ENCODE measurements around the gene LHX2. TPM values are rescaled to one million over a fixed set of nuclear protein-coding genes. Genes with fewer than 3 reads are reported as not detected.

Gene LHX2
- total and polyA plus RNA-seq, 10 donors = 0.20 to 0.35 (median 0.28) TPM; not detected in 5

- no peak overlapping the region for H3K27ac ChIP-seq
- H3K9me3 ChIP-seq = peaks cover 0 to 10% (median 0%) of the 10 kb centered on the region in 8 donors
- no peak overlapping the region for H3K4me3 ChIP-seq
- intact Hi-C loops (cut with DNase I; ENCODE audit: low total_unique reads) = no loop called here
- TF ChIP-seq POLR2AphosphoS5 (IDR thresholded peaks at IDR 0.05) = no peak
- TF ChIP-seq POLR2A (IDR thresholded peaks at IDR 0.05) = no peak
- TF ChIP-seq CTCF (IDR thresholded peaks at IDR 0.05 in 8 of 11, conservative IDR thresholded peaks at IDR 0.05 in 3 of 11) = no peak
- 32 to 58% (median 42%) methylated on average over 7 of the region's 7 CpGs for WGBS, 5 donors
- no peak for DNase-seq
- no peaks in the 10 kb centered on the region for H3K36me3 ChIP-seq
- peaks cover 0 to 60% (median 0%) of the 10 kb centered on the region in 7 donors for H3K27me3 ChIP-seq (replicated peaks in 1 of 7)
- H3K4me1 ChIP-seq = no peaks in the 10 kb centered on the region
Observed at GRCh38 chr9:124054582-124055227, 43.1 kb downstream of the LHX2 start.

GRCh38 chr9:124060844-124061605 is 49.5 kb downstream of the LHX2 start:
- Histone ChIP-seq H3K27ac (no peak overlapping the region), H3K36me3 (no peaks in the 10 kb centered on the region), H3K27me3 (replicated peaks in 1 of 7) (peaks cover 0 to 53% (median 0%) of the 10 kb centered on the region in 7 donors), H3K4me1 (no peaks in the 10 kb centered on the region), H3K4me3 (no peak overlapping the region), H3K9me3 (no peaks in the 10 kb centered on the region)
- intact Hi-C loops (cut with DNase I; ENCODE audit: low total_unique reads) = no loop called here
- WGBS, 5 donors = 78 to 85% (median 81%) methylated on average over 19 to 21 of the region's 21 CpGs
- no peak for DNase-seq
- TF ChIP-seq POLR2AphosphoS5 (IDR thresholded peaks at IDR 0.05) (no peak), CTCF (IDR thresholded peaks at IDR 0.05 in 8 of 11, conservative IDR thresholded peaks at IDR 0.05 in 3 of 11) (no peak), POLR2A (IDR thresholded peaks at IDR 0.05) (no peak)

GRCh38 chr9:124062172-124062571 is 50.6 kb downstream of the LHX2 start:
- H3K4me3 ChIP-seq = no peak overlapping the region
- no peak overlapping the region for H3K27ac ChIP-seq
- TF ChIP-seq POLR2A (IDR thresholded peaks at IDR 0.05) (no peak), POLR2AphosphoS5 (IDR thresholded peaks at IDR 0.05) (no peak)
- intact Hi-C loops (cut with DNase I; ENCODE audit: low total_unique reads) = no loop called here
- peaks cover 0 to 41% (median 0%) of the 10 kb centered on the region in 7 donors for H3K27me3 ChIP-seq (replicated peaks in 1 of 7)
- no peaks in the 10 kb centered on the region for H3K36me3 ChIP-seq
- WGBS, 5 donors = 65 to 100% (median 93%) methylated on average over 2 of the region's 2 CpGs
- DNase-seq = no peak
- no peaks in the 10 kb centered on the region for H3K4me1 ChIP-seq
- H3K9me3 ChIP-seq = no peaks in the 10 kb centered on the region

GRCh38 chr9:124066783-124067577 is 55.4 kb downstream of the LHX2 start:
- no peak for DNase-seq
- TF ChIP-seq POLR2AphosphoS5 (IDR thresholded peaks at IDR 0.05) = no peak
- TF ChIP-seq POLR2A (IDR thresholded peaks at IDR 0.05) = no peak
- no peak for TF ChIP-seq CTCF (IDR thresholded peaks at IDR 0.05 in 8 of 11, conservative IDR thresholded peaks at IDR 0.05 in 3 of 11)
- Histone ChIP-seq H3K9me3 (peaks cover 0 to 3% (median 0%) of the 10 kb centered on the region in 8 donors), H3K4me1 (no peaks in the 10 kb centered on the region), H3K4me3 (no peak overlapping the region), H3K36me3 (no peaks in the 10 kb centered on the region), H3K27me3 (replicated peaks in 1 of 7) (peaks cover 0 to 24% (median 0%) of the 10 kb centered on the region in 7 donors), H3K27ac (no peak overlapping the region)
- 87 to 93% (median 90%) methylated on average over 13 of the region's 13 CpGs for WGBS, 5 donors
- intact Hi-C loops (cut with DNase I; ENCODE audit: low total_unique reads) = no loop called here
